Measurements from ENCODE around the gene VCL. TPM values are rescaled to one million over a fixed set of nuclear protein-coding genes. Genes with fewer than 3 reads are reported as not detected.

The VCL gene
- total RNA-seq, 1 donor from 2014 or later: 237 TPM

DNA sequence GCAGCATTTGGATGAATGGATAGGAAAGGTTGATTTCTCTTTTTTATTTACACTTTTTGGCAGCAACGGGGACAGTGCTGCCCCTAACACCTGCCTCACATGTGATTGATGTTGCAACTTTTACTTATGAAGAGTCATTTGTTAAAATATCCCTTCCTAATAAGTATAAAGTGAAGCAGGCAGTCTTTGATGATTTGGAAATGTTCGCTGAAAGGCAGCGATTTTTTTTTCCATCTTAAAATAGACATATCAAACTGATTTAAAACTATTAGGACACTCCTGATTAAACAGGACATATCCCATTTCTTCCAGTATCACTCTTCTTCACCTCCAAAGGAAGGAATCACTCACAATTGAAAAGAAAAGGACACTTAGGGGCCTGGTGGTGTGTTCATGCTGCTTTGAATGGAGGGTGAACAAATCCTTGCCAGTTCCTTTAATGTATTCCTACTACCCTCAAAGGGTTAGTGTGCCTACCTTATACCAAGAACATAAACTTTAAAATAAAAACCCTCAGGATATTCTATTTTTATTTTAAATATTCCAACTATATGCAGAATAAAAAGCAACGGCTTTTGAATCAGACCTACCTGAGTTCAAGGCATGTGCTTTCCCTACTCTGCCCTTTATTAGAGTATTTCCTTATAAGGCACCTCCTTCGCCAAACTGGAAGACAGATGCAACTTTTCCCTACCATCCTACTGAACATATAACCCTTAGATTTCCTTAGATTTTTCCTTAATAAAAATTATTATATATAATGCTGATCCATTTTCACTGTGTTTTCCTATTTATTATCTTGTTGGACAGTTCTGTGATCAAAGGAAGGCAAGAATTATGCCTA lies 154.2 kb downstream of the VCL start:
- no peak for DNase-seq (ENCODE audit: missing footprints)
- no peak for ATAC-seq
- intact Hi-C loops (cut with DNase I): loop anchor here (2.0 to 10.0 kb wide), 3 partner anchors 25 to 1083 kb away; partner anchors contain the start of gene COMTD1

DNA sequence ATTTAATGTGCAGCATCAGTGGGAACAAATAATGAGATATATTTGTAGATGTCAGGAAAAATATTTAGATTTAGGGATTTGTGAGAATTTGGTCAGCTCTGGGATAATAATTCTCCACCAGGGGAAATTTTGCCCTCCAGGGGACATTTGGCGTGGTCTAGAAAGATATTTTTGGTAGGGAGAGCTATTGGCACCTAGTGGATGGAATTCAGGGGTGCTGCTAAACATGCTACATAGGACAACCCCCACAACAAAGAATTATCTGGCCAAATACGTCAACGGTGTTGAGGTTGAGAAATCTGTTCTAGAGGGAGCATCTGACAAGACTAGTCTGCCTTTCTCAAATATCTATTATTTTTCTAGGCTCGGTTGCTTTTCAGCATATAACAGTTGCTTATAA lies 155.2 kb downstream of the VCL start:
- ATAC-seq: no peak
- intact Hi-C loops (cut with DNase I): loop anchor here (10.0 kb wide), 2 partner anchors 82 to 1082 kb away; partner anchors contain the start of gene COMTD1
- DNase-seq (ENCODE audit: missing footprints): no peak

DNA sequence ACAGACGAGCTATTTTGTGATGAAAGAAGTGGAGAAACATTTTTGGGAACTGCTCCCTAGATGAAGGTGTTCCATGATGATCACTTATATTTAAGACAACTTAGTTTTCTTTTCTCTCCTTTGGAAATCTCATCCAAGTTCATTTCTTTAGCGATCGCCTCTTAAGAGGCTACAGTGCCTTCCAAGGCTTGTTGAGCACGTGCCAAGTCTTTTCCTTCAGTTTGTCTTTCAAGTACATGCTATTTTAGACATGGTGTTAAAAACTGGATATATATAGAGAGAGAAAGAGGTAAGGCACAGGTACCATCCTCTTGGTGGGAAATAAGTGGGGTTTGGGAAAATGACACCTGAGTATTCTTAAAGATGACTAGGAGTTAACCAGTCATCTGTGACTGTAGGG lies 155.8 kb downstream of the VCL start:
- DNase-seq (ENCODE audit: missing footprints) (no peak), ATAC-seq (no peak)
- intact Hi-C loops (cut with DNase I): loop anchor here (10.0 kb wide), 2 partner anchors 81 to 1081 kb away; partner anchors contain the start of gene COMTD1

DNA sequence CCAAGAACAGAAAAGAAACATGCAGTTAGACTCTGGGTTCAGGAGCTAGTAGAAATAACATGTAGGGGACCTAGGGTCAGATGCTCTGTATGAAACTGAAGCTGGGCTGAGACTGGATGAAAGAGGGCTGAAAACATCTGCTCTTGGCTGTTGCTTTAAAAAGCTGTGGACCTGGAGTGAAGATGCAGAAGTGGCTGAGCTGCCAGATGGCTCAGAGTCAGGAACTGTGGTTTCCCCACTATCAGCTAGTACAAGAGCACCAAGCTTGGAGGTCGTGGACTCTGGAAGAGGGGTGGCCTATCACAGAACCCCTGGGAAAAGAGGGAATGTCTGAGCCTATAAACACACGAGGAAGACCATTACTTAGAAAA lies 159.0 kb downstream of the VCL start:
- intact Hi-C loops (cut with DNase I): loop anchor here (10.0 kb wide), 2 partner anchors 78 to 1078 kb away; partner anchors contain the start of gene COMTD1
- peak; percentile 75 for ATAC-seq
- DNase-seq (ENCODE audit: missing footprints): no peak

DNA sequence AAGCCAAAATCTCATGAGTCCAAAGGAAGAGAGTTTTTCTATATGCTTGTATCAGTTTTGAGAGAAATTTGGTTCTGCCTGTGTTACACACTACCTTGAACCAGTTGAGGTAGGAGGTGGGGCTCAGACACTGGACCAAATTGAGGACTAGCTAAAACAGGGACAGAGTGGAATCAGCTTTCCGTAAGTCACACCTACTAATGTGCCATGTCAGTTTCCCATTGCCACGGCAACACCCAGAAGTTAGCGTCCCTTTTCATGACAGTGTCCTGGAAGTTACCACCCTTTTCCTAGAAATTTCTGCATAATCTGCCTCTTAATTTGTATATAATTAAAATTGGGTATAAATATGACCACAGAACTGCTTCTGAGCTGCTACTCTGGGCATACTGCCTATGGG lies 162.1 kb downstream of the VCL start:
- intact Hi-C loops (cut with DNase I): no loop called here
- DNase-seq (ENCODE audit: missing footprints) (no peak), ATAC-seq (no peak)

DNA sequence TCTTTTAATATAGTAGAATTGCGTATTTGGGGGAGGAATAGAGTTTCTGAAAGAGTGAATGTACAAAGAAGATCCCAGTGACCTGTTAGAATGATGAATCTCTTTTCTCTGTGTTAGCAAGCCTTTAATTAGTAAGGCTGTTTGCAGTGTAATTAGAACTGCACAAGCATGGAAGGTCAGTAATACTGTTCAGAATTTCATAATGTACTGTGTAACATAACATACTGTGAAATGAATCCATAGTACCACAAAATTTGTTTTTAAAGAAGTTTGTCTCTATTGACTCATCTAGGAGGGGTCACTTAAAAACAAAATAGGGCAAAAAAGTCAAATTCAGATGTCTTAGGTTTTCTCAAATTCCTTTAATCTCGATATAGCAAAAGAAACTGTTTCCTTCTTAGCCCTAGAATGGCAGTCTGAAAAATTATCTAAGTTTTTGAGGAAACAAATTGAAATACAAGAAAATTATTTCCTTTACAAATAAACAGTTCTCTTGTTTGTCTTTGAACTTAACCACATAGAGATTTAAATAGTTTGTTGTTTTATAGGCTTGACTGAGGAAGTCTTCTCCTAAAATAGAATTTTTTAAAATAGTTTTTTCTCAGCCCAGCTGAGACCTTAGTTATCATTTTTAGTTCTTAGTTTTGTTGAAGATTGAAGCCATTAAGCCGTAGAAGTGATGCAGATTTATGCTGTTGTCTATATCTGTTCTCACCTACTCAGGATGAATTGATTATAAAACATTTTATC lies 165.6 kb downstream of the VCL start:
- DNase-seq (ENCODE audit: missing footprints) (no peak), ATAC-seq (no peak)
- intact Hi-C loops (cut with DNase I): no loop called here

DNA sequence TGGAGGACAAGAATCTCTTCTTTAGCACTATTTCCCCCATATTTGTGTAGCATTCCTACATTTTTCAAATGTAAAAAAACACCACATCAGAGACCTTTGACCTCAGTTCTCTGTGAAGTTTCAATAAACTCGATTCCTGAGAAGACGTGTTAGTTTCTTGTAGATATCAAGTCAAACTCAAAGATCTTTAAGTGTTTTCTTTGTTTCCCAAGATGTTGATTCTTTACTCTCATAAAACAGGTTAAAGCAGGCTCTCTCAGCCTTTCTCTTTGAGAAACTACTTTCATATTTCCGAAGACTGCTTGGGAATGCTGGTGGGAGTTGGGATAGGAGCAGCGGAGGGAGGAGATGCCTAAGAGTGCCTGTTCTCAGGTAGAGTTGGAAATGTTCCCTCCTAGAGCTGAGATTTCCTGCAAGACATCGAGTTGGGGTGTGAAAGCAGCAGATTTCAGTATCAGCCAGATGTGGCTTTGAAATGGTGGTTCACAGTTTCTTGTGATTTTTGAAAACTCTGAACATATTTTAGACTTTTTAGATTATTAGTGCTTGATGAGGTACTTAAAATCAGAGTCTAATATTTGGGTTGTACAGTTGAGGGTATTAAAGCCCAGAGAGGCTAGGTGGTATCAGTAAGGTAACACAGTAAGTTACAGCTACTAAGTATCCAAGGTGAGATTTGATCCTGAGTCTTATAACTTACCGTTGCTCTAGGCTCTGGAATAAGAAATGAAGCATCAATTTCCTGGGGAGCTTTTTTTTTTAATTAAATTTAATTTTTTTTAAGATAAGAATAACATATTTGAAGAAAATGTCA lies 167.0 kb downstream of the VCL start:
- DNase-seq (ENCODE audit: missing footprints) (no peak), ATAC-seq (no peak)
- intact Hi-C loops (cut with DNase I): no loop called here

DNA sequence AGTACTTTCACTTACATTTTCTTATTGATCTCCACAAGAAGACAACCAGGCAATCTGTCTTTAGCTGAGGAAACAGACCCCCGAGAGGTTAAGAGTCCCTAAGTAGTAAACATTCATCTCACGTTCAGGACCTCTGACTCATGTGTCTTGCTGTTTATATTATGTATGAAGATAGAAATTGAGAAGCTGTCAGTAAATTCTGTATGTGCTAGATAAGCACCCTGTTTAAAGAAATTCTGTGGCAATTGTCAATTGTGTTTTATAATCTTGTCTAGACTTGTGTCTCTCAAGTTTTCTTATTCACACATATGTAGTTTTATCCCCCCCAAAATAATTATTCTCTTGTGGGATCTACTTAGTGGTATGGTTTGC lies 167.6 kb downstream of the VCL start:
- no peak for ATAC-seq
- intact Hi-C loops (cut with DNase I): no loop called here

DNA sequence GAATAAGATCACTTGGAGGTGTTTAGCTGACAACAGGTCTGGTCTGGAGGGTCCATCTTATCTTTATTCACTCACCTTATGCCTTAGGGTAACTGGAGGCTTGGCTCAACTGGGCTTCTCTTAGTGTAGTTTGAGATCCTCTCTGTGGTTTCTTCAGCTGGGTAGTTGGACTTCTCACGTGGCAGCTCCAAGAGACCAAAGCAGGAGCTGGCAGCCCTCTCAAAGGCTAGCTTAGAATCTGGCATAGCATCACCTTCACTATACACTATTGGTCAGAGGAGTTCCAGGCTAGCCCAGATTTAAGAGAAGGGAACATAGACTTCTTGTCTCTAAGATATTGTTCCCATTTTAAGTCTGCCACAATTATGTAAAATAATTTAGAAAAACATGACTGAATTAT lies 169.5 kb downstream of the VCL start:
- ATAC-seq (no peak), DNase-seq (ENCODE audit: missing footprints) (no peak)
- intact Hi-C loops (cut with DNase I): no loop called here

More for the DNA sequence above, 167.6 kb downstream of the VCL start:
- DNase-seq (ENCODE audit: missing footprints): no peak

Other genes starting within 250 kb of the VCL start
- gene CHCHD1, start 216.1 kb upstream of the VCL start, total RNA-seq: 30.8 TPM
- gene ZSWIM8, start 212.5 kb upstream of the VCL start, total RNA-seq: 45.3 TPM
- gene NDST2, start 186.5 kb upstream of the VCL start, total RNA-seq: 10.5 TPM
- 11.7 TPM for gene CAMK2G, start 123.6 kb upstream of the VCL start, total RNA-seq
- 8.5 TPM for gene PLAU, start 87.0 kb upstream of the VCL start, total RNA-seq
- 28.0 TPM for gene AP3M1, start 152.7 kb downstream of the VCL start, total RNA-seq
- 41.4 TPM for gene ADK, start 153.1 kb downstream of the VCL start, total RNA-seq